Endothelial cell of umbilical vein (primary cell): Measurements from ENCODE around the gene NID2. TPM values are rescaled to one million over a fixed set of nuclear protein-coding genes. Genes with fewer than 3 reads are reported as not detected.

ENCODE experiments used
- BruUV-seq: library from RNA; stranded (reverse); fragments of 400-500 nt; replicated peaks from 2 replicates; lab custom pipeline; 2021; lab: Mats Ljungman, UMichigan
- CTCF ChIA-PET: fragments of 300-600, 350-600 bp; sonication (Branson Sonifier 250); formaldehyde crosslinking; loops from one replicate; lab custom pipeline; 2021; ENCODE audit warnings: antibody characterized with exemption, inconsistent platforms; lab: Charles Lee
- POLR2A ChIA-PET: fragments of 300-600, 350-600 bp; sonication (Branson Sonifier 250); formaldehyde crosslinking; loops from one replicate; lab custom pipeline; 2021; ENCODE audit warnings: antibody characterized with exemption, inconsistent platforms; lab: Charles Lee
- DNase-seq: peaks from one replicate; pipeline ENCODE4 v3.0.0-alpha.2; 2011; ENCODE audit warnings: low read depth, low spot score
- FAIRE-seq: peaks from 2 replicates; lab custom pipeline; 2011; peaks lifted over from hg19 to GRCh38; lab: Jason Lieb, UNC
- H2AFZ ChIP-seq: 2 replicates; pipeline ENCODE4 v1.6.0; 2012; ENCODE audit warnings: low read depth, low read length, control low read depth, inconsistent platforms
- H3K27ac ChIP-seq: 2 replicates; pipeline ENCODE4 v1.5.1; 2011; ENCODE audit warnings: low read depth, mild to moderate bottlenecking, control low read depth, low read length, moderate library complexity; ENCODE audit not compliant: insufficient read depth
- H3K27me3 ChIP-seq, 2 experiments: 2 replicates each; pipeline versions ENCODE4 v1.6.0 to v1.6.1; 2011; ENCODE audit warnings: low read length in 2 of 2, mixed read lengths in 1 of 2; ENCODE audit not compliant: control insufficient read depth in 2 of 2, insufficient read depth in 2 of 2
- H3K36me3 ChIP-seq, 2 experiments: 2 replicates in 1 of 2; 3 replicates in 1 of 2; pipeline ENCODE4 v1.5.1; 2011; ENCODE audit warnings: low read length in 2 of 2, mild to moderate bottlenecking in 1 of 2, moderate library complexity in 1 of 2; ENCODE audit not compliant: control insufficient read depth in 2 of 2, insufficient read depth in 2 of 2; ENCODE audit errors: extremely low read depth in 1 of 2
- H3K4me1 ChIP-seq: 3 replicates; pipeline ENCODE4 v1.5.1; 2011; ENCODE audit warnings: mild to moderate bottlenecking, low read length; ENCODE audit not compliant: control insufficient read depth, insufficient read depth; ENCODE audit errors: extremely low read depth
- H3K4me2 ChIP-seq: 2 replicates; pipeline ENCODE4 v1.6.1; 2011; ENCODE audit warnings: low read length, control low read depth, mixed read lengths; ENCODE audit not compliant: insufficient read depth
- H3K4me3 ChIP-seq, 3 experiments: fragments of 200-600 bp in 1 of 3; sonication (generic), shearing (Covaris generic) in 1 of 3; replicated peaks in 1 of 3; 2 replicates each; pipeline ENCODE4 v1.5.1; 2011 to 2016; ENCODE audit warnings: control low read depth in 3 of 3, low read length in 3 of 3, mild to moderate bottlenecking in 2 of 3, inconsistent platforms in 1 of 3, low read depth in 1 of 3, moderate library complexity in 1 of 3; ENCODE audit not compliant: insufficient read depth in 1 of 3
- H3K79me2 ChIP-seq: 2 replicates; pipeline ENCODE4 v1.6.0; 2012; ENCODE audit warnings: low read length, inconsistent platforms; ENCODE audit not compliant: control insufficient read depth, insufficient read depth
- H3K9ac ChIP-seq: replicated peaks from 2 replicates; pipeline ENCODE3; 2011; ENCODE audit warnings: low read length, control low read depth; ENCODE audit not compliant: insufficient read depth; ENCODE audit errors: extremely low read depth
- H3K9me1 ChIP-seq: replicated peaks from 3 replicates; pipeline ENCODE4 v1.6.0; 2011; ENCODE audit warnings: mild to moderate bottlenecking, low read length; ENCODE audit not compliant: control insufficient read depth, insufficient read depth; ENCODE audit errors: extremely low read depth
- H3K9me3 ChIP-seq: replicated peaks from 2 replicates; pipeline ENCODE4 v1.5.1; 2012; ENCODE audit warnings: low read length, inconsistent platforms; ENCODE audit not compliant: control insufficient read depth, insufficient read depth
- H4K20me1 ChIP-seq: replicated peaks from 2 replicates; pipeline ENCODE3; 2011; ENCODE audit warnings: mild to moderate bottlenecking, low read length; ENCODE audit not compliant: control insufficient read depth, insufficient read depth; ENCODE audit errors: extremely low read depth
- EZH2 ChIP-seq: IDR thresholded peaks from 2 replicates; pipeline ENCODE4 v1.6.1; 2012; ENCODE audit warnings: borderline replicate concordance, low read depth, mild to moderate bottlenecking, moderate library complexity, low read length, inconsistent platforms; ENCODE audit not compliant: severe bottlenecking
- FOS ChIP-seq: IDR thresholded peaks from 2 replicates; pipeline ENCODE4 v1.6.1; 2011; ENCODE audit warnings: mild to moderate bottlenecking, low read length, moderate library complexity, borderline replicate concordance; ENCODE audit not compliant: insufficient read depth
- POLR2A ChIP-seq: IDR thresholded peaks from 2 replicates; pipeline ENCODE4 v1.6.1; 2012; ENCODE audit warnings: low read depth, mild to moderate bottlenecking, control low read depth, low read length
- POLR2AphosphoS5 ChIP-seq: IDR thresholded peaks from 2 replicates; pipeline ENCODE4 v1.6.1; 2012; ENCODE audit warnings: low read depth, mild to moderate bottlenecking, control low read depth, low read length, moderate library complexity; ENCODE audit not compliant: insufficient read depth
- dilution Hi-C: fragments of 300-500 bp; cut with MboI; formaldehyde crosslinking; loops from one replicate; pipeline ENCODE4 v1.15.0; 2019; ENCODE audit warnings: low sequenced_read_pairs; ENCODE audit not compliant: extremely low pct_ligation_motif_present
- intact Hi-C: fragments of 100-400 bp; cut with micrococcal nuclease; formaldehyde crosslinking; loops from one replicate; pipeline ENCODE4 v1.10.0; 2022
- polyA plus RNA-seq, 4 experiments: library from polyadenylated mRNA; depleted of rRNA in 3 of 4; stranded (reverse) in 3 of 4; unstranded in 1 of 4; fragments of >200 nt; gene quantifications; 2 replicates each; pipeline versions ENCODE4 v1.2.1 to v1.2.3, GENCODE V29; 2011 to 2012; ENCODE audit warnings: missing spikeins in 1 of 4
- total RNA-seq: library from RNA; stranded (reverse); gene quantifications from 2 replicates; pipeline ENCODE4 v1.2.3, GENCODE V29; 2021
- TF ChIP-seq, protein P1 (sequence below): IDR thresholded peaks from 2 replicates; pipeline ENCODE4 v1.6.1; 2011; ENCODE audit not compliant: insufficient read depth, insufficient read length
- TF ChIP-seq, protein P2 (sequence below), 2 donors: IDR thresholded peaks; 1 replicate in 1 of 2; 2 replicates in 1 of 2; pipeline ENCODE4 v1.5.1; 2011; ENCODE audit warnings: low read length in 2 of 2, mild to moderate bottlenecking in 2 of 2, moderate library complexity in 2 of 2, control low read depth in 1 of 2, inconsistent platforms in 1 of 2, low read depth in 1 of 2; ENCODE audit not compliant: insufficient read depth in 1 of 2; ENCODE audit errors: extremely low read depth in 1 of 2

NID2 gene
- total and polyA plus RNA-seq, 2 donors (not counting 3 experiments of a cell fraction or from before 2014, with no cell fraction given) = 22.5 to 56.7 TPM

DNA sequence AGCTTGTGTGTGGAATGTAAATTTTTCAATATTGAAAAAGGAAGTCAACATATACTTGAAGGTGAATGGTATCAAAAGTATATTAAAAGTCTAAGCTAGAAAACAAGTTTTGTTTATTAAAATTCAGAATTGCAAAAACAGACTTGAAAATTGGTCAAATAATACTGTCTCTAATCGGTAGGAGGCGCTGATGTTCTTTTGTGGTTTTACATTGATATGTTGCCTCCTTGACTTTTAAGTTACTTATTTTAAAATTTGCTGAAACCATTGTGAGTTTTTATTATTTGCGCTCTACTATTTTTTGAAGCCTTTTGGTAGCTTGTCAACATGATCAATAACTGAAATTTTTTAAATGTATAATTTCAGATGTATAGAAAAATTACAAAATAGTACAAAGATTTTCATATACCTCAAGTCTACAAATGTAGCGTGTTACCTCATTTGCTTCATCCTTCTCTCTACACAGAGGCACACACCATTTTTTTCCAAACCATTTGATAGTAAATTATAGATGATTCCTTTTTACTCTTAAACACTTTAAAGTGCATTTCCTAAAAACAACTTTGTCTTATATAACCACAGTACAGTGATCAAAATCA is 72.6 kb downstream of the NID2 start:
- ChIA-PET POLR2A (no interaction called here), CTCF (interaction anchor here (0.7 to 2.6 kb wide), 21 partner anchors 10 to 303 kb away, joined by 3 to 52 read pairs (median 4); partner anchors contain the start of gene NID2)
- Histone ChIP-seq H3K9me3 (no peaks in the 10 kb centered on the region), H3K9ac (no peak overlapping the region), H3K27me3 (no peaks in the 10 kb centered on the region), H3K9me1 (no peaks in the 10 kb centered on the region), H3K4me3 (no peak overlapping the region), H3K36me3 (peaks cover 9 to 26% of the 10 kb centered on the region in 2 experiments), H4K20me1 (no peaks in the 10 kb centered on the region), H3K79me2 (peaks cover 22% of the 10 kb centered on the region), H3K27ac (no peak overlapping the region), H2AFZ (no peak overlapping the region), H3K4me2 (no peak overlapping the region), H3K4me1 (no peaks in the 10 kb centered on the region)
- no peak for TF ChIP-seq FOS
- no peak for TF ChIP-seq POLR2A
- TF ChIP-seq POLR2AphosphoS5 = no peak
- TF ChIP-seq EZH2 = no peak
- TF ChIP-seq, protein P1, sequence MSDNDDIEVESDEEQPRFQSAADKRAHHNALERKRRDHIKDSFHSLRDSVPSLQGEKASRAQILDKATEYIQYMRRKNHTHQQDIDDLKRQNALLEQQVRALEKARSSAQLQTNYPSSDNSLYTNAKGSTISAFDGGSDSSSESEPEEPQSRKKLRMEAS = no peak
- TF ChIP-seq, protein P2, sequence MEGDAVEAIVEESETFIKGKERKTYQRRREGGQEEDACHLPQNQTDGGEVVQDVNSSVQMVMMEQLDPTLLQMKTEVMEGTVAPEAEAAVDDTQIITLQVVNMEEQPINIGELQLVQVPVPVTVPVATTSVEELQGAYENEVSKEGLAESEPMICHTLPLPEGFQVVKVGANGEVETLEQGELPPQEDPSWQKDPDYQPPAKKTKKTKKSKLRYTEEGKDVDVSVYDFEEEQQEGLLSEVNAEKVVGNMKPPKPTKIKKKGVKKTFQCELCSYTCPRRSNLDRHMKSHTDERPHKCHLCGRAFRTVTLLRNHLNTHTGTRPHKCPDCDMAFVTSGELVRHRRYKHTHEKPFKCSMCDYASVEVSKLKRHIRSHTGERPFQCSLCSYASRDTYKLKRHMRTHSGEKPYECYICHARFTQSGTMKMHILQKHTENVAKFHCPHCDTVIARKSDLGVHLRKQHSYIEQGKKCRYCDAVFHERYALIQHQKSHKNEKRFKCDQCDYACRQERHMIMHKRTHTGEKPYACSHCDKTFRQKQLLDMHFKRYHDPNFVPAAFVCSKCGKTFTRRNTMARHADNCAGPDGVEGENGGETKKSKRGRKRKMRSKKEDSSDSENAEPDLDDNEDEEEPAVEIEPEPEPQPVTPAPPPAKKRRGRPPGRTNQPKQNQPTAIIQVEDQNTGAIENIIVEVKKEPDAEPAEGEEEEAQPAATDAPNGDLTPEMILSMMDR (IDR thresholded peaks at IDR 0.05; ENCODE audit: extremely low read depth in 1 of 2, insufficient read depth in 1 of 2, low read depth in 1 of 2, low read length in 2 of 2) = peak; percentile 37 to 52
- dilution Hi-C loops (no loop called here), intact Hi-C loops (loop anchor here (1.0 to 5.0 kb wide), 4 partner anchors 47 to 276 kb away; no protein-coding TSS in a partner anchor)
- FAIRE-seq (no peak), DNase-seq (peak; percentile 66)
- BruUV-seq = no TSS peak
